ENCODE data around the gene MCEMP1. TPM values are rescaled to one million over a fixed set of nuclear protein-coding genes. Genes with fewer than 3 reads are reported as not detected.

Gene MCEMP1
- total and polyA plus RNA-seq, 2 experiments from 2014 or later, result not detected

GRCh38 chr19:7677669-7678311, 900 bp downstream of the MCEMP1 start:
- no peaks in the 10 kb centered on the region for H3K36me3 ChIP-seq (replicated peaks; ENCODE audit: insufficient read depth, low read depth)
- no peak overlapping the region for H3K4me2 ChIP-seq
- no peak overlapping the region for H2AFZ ChIP-seq
- TF ChIP-seq CTCF (IDR thresholded peaks at IDR 0.05; ENCODE audit: poor library complexity) (no peak), EZH2 (IDR thresholded peaks at IDR 0.05; ENCODE audit: borderline replicate concordance) (no peak), EZH2phosphoT487 (IDR thresholded peaks at IDR 0.05; ENCODE audit: low read depth, severe bottlenecking, unreplicated experiment) (no peak)
- H3K9me3 ChIP-seq (ENCODE audit: low read depth), result no peaks in the 10 kb centered on the region
- peaks cover 6% of the 10 kb centered on the region for H3K27me3 ChIP-seq
- no peaks in the 10 kb centered on the region for H3K4me1 ChIP-seq (ENCODE audit: insufficient read depth)
- H3K27ac ChIP-seq, result no peak overlapping the region
- no peaks in the 10 kb centered on the region for H3K9me2 ChIP-seq (replicated peaks; ENCODE audit: insufficient read depth)
- H4K20me1 ChIP-seq (ENCODE audit: insufficient read depth, poor library complexity, severe bottlenecking), result no peaks in the 10 kb centered on the region
- 57% methylated on average over 12 of the region's 12 CpGs for WGBS (ENCODE audit: low lambda C conversion rate, missing lambda C conversion rate)
- no peak overlapping the region for H3K4me3 ChIP-seq
- H3K79me2 ChIP-seq, result peaks cover 14% of the 10 kb centered on the region
- no peak for DNase-seq (ENCODE audit: low spot score)

- no peak for DNase-seq (ENCODE audit: low spot score)
- Histone ChIP-seq H3K9me2 (replicated peaks; ENCODE audit: insufficient read depth) (no peaks in the 10 kb centered on the region), H3K27ac (no peak overlapping the region), H4K20me1 (ENCODE audit: insufficient read depth, poor library complexity, severe bottlenecking) (no peaks in the 10 kb centered on the region), H3K9me3 (ENCODE audit: low read depth) (no peaks in the 10 kb centered on the region), H3K36me3 (replicated peaks; ENCODE audit: insufficient read depth, low read depth) (no peaks in the 10 kb centered on the region), H3K79me2 (peaks cover 14% of the 10 kb centered on the region), H3K4me1 (ENCODE audit: insufficient read depth) (no peaks in the 10 kb centered on the region), H3K4me2 (no peak overlapping the region), H3K27me3 (peaks cover 5% of the 10 kb centered on the region), H3K4me3 (no peak overlapping the region), H2AFZ (no peak overlapping the region)
- WGBS (ENCODE audit: low lambda C conversion rate, missing lambda C conversion rate), result 75% methylated on average over 30 of the region's 30 CpGs
- TF ChIP-seq EZH2phosphoT487 (IDR thresholded peaks at IDR 0.05; ENCODE audit: low read depth, severe bottlenecking, unreplicated experiment) (no peak), EZH2 (IDR thresholded peaks at IDR 0.05; ENCODE audit: borderline replicate concordance) (no peak), CTCF (IDR thresholded peaks at IDR 0.05; ENCODE audit: poor library complexity) (no peak)
Measured at GRCh38 chr19:7678971-7679751, 2.3 kb downstream of the MCEMP1 start.

- H3K4me1 ChIP-seq (ENCODE audit: insufficient read depth), result no peaks in the 10 kb centered on the region
- H3K27me3 ChIP-seq, result peaks cover 5% of the 10 kb centered on the region
- H3K4me3 ChIP-seq, result no peak overlapping the region
- no peaks in the 10 kb centered on the region for H3K9me2 ChIP-seq (replicated peaks; ENCODE audit: insufficient read depth)
- H3K27ac ChIP-seq, result no peak overlapping the region
- peak overlapping the region; percentile 86 for H3K4me2 ChIP-seq
- no peaks in the 10 kb centered on the region for H4K20me1 ChIP-seq (ENCODE audit: insufficient read depth, poor library complexity, severe bottlenecking)
- TF ChIP-seq EZH2 (IDR thresholded peaks at IDR 0.05; ENCODE audit: borderline replicate concordance), result no peak
- no peak for TF ChIP-seq EZH2phosphoT487 (IDR thresholded peaks at IDR 0.05; ENCODE audit: low read depth, severe bottlenecking, unreplicated experiment)
- no peak for TF ChIP-seq CTCF (IDR thresholded peaks at IDR 0.05; ENCODE audit: poor library complexity)
- no peaks in the 10 kb centered on the region for H3K36me3 ChIP-seq (replicated peaks; ENCODE audit: insufficient read depth, low read depth)
- peak overlapping the region; percentile 91 for H2AFZ ChIP-seq
- no peaks in the 10 kb centered on the region for H3K9me3 ChIP-seq (ENCODE audit: low read depth)
- no peak for DNase-seq (ENCODE audit: low spot score)
- 57% methylated on average over 22 of the region's 22 CpGs for WGBS (ENCODE audit: low lambda C conversion rate, missing lambda C conversion rate)
- H3K79me2 ChIP-seq, result peaks cover 14% of the 10 kb centered on the region
Measured at GRCh38 chr19:7679771-7680605, 3.1 kb downstream of the MCEMP1 start.
